HEK293 (cell line): ENCODE results near the gene DEFB131A.
"Not testable (repeated sequence)": the region's sequence is repeated elsewhere in the genome, so short reads cannot be mapped to it uniquely, and the experiment has no call there.

ENCODE experiments used
- CTCF ChIP-seq: fragments of 450-650 bp; formaldehyde crosslinking; IDR thresholded peaks from 2 replicates; pipeline ENCODE4 v1.5.1; 2016; ENCODE audit warnings: missing biosample characterization, missing genetic modification characterization
- ZEB2 ChIP-seq: fragments of 450-650 bp; formaldehyde crosslinking; IDR thresholded peaks from 2 replicates; pipeline ENCODE4 v1.5.1; 2016; ENCODE audit warnings: missing biosample characterization, missing genetic modification characterization

- not testable (repeated sequence) for TF ChIP-seq CTCF (tag by site-specific recombination); ZEB2
Measured at GRCh38 chr4:9488796-9489195, 44.6 kb downstream of the DEFB131A start.
